ENCODE data around the gene CASK. TPM values are rescaled to one million over a fixed set of nuclear protein-coding genes. Genes with fewer than 3 reads are reported as not detected.

The CASK gene
- total and polyA plus RNA-seq, 8 donors, result 7.3 to 82.0 (median 32.3) TPM

GRCh38 chrX:41822892-41823291 is 100.5 kb downstream of the CASK start:
- no peak for DNase-seq
- Histone ChIP-seq H3K4me1 (peaks cover 0 to 19% (median 0%) of the 10 kb centered on the region in 4 donors), H3K4me3 (no peak overlapping the region), H3K36me3 (no peaks in the 10 kb centered on the region), H3K9me3 (no peaks in the 10 kb centered on the region), H3K27ac (no peak overlapping the region), H3K27me3 (no peaks in the 10 kb centered on the region)
- WGBS, 5 donors, result 54 to 67% (median 57%) methylated on average over 2 of the region's 2 CpGs
- intact Hi-C loops (cut with DNase I; ENCODE audit: low total_unique reads), result no loop called here
- no peak for TF ChIP-seq EP300 (IDR thresholded peaks at IDR 0.05)
- TF ChIP-seq, protein P1, sequence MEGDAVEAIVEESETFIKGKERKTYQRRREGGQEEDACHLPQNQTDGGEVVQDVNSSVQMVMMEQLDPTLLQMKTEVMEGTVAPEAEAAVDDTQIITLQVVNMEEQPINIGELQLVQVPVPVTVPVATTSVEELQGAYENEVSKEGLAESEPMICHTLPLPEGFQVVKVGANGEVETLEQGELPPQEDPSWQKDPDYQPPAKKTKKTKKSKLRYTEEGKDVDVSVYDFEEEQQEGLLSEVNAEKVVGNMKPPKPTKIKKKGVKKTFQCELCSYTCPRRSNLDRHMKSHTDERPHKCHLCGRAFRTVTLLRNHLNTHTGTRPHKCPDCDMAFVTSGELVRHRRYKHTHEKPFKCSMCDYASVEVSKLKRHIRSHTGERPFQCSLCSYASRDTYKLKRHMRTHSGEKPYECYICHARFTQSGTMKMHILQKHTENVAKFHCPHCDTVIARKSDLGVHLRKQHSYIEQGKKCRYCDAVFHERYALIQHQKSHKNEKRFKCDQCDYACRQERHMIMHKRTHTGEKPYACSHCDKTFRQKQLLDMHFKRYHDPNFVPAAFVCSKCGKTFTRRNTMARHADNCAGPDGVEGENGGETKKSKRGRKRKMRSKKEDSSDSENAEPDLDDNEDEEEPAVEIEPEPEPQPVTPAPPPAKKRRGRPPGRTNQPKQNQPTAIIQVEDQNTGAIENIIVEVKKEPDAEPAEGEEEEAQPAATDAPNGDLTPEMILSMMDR (IDR thresholded peaks at IDR 0.05), result no peak
- no peak for TF ChIP-seq POLR2A (IDR thresholded peaks at IDR 0.05)
- no peak for TF ChIP-seq POLR2AphosphoS5 (IDR thresholded peaks at IDR 0.05)

DNA sequence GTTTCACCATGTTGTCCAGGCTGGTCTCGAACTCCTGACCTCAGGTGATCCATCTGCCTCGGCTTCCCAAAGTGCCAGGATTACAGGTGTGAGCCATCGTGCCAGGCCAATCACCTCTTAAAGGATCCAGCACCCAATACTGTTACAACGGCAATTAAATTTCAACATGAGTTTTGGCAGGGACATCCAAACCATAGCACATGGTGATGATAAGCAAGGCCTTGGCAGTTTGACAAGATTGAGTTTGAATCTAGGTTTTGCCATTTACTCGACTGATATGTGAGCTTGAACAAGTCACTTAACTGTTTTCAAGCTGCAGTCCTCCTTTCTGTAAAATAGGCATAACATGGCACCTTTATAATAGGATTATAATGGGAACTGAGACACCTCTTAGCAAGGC is 115.3 kb downstream of the CASK start:
- no peaks in the 10 kb centered on the region for H3K27me3 ChIP-seq
- no peaks in the 10 kb centered on the region for H3K36me3 ChIP-seq
- no peak for DNase-seq
- intact Hi-C loops (cut with DNase I; ENCODE audit: low total_unique reads), result no loop called here
- H3K4me1 ChIP-seq, result no peaks in the 10 kb centered on the region
- 49 to 74% (median 58%) methylated on average over 5 of the region's 5 CpGs for WGBS, 5 donors
- no peak overlapping the region for H3K27ac ChIP-seq
- H3K9me3 ChIP-seq, result peaks cover 0 to 23% (median 6%) of the 10 kb centered on the region in 4 donors
- TF ChIP-seq POLR2A (IDR thresholded peaks at IDR 0.05) (no peak), POLR2AphosphoS5 (IDR thresholded peaks at IDR 0.05) (no peak), EP300 (IDR thresholded peaks at IDR 0.05) (no peak)
- TF ChIP-seq, protein P1 (IDR thresholded peaks at IDR 0.05), result no peak
- H3K4me3 ChIP-seq, result no peak overlapping the region

DNA sequence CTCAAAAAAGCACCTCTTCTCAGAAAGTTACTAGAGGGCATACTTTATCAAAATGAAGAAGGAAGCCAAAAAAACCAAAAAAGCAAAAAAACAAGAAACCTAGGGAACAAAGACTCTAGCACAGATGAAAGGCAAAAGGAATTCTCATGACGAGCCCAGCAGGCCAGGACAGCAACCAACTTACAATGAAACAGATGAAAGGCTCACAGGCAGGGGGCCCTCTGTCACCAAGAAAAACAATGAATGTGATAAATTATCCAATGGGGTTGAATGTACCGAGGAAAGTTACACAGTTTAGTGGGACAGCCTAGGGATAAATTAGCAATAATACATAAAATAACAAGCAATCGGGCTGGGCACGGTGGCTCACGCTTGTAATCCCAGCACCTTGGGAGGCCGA is 120.4 kb downstream of the CASK start:
- intact Hi-C loops (cut with DNase I; ENCODE audit: low total_unique reads), result no loop called here
- Histone ChIP-seq H3K9me3 (peaks cover 0 to 8% (median 3%) of the 10 kb centered on the region in 4 donors), H3K36me3 (no peaks in the 10 kb centered on the region), H3K4me3 (no peak overlapping the region), H3K4me1 (no peaks in the 10 kb centered on the region), H3K27me3 (no peaks in the 10 kb centered on the region), H3K27ac (no peak overlapping the region)
- 75 to 80% (median 78%) methylated on average over 5 to 6 of the region's 6 CpGs for WGBS, 5 donors
- no peak for DNase-seq
- TF ChIP-seq POLR2AphosphoS5 (IDR thresholded peaks at IDR 0.05) (no peak), POLR2A (IDR thresholded peaks at IDR 0.05) (no peak), EP300 (IDR thresholded peaks at IDR 0.05) (no peak)
- TF ChIP-seq, protein P1 (IDR thresholded peaks at IDR 0.05), result no peak

- intact Hi-C loops (cut with DNase I; ENCODE audit: low total_unique reads), result no loop called here
- WGBS, 5 donors, result 47 to 64% (median 54%) methylated on average over 6 of the region's 6 CpGs
- DNase-seq, result no peak
- Histone ChIP-seq H3K4me1 (no peaks in the 10 kb centered on the region), H3K4me3 (no peak overlapping the region), H3K27me3 (no peaks in the 10 kb centered on the region), H3K27ac (no peak overlapping the region), H3K36me3 (no peaks in the 10 kb centered on the region), H3K9me3 (peaks cover 0 to 6% (median 2%) of the 10 kb centered on the region in 4 donors)
- TF ChIP-seq POLR2A (IDR thresholded peaks at IDR 0.05), result no peak
- no peak for TF ChIP-seq POLR2AphosphoS5 (IDR thresholded peaks at IDR 0.05)
- TF ChIP-seq, protein P1 (IDR thresholded peaks at IDR 0.05), result no peak
- no peak for TF ChIP-seq EP300 (IDR thresholded peaks at IDR 0.05)
These were observed 123.7 kb downstream of the CASK start for GRCh38 chrX:41799661-41800060.

All from stomach (tissue), 9 donors.